CD8-positive, alpha-beta memory T cell (primary cell): ENCODE results near the gene GCNA. TPM values are rescaled to one million over a fixed set of nuclear protein-coding genes. Genes with fewer than 3 reads are reported as not detected.

Experiments used
- CTCF ChIA-PET: fragments of 350-600 bp; sonication (Branson Sonifier 250); formaldehyde crosslinking; loops from one replicate; lab custom pipeline; 2021; ENCODE audit warnings: antibody characterized with exemption; lab: Charles Lee
- POLR2A ChIA-PET: fragments of 350-600 bp; sonication (Branson Sonifier 250); formaldehyde crosslinking; loops from one replicate; lab custom pipeline; 2021; ENCODE audit warnings: antibody characterized with exemption; lab: Charles Lee
- DNase-seq, 5 donors: peaks; one replicate each; pipeline versions ENCODE4 v3.0.0 to v3.0.0-alpha.2; 2020 to 2022; ENCODE audit warnings: mixed read lengths in 1 of 5
- H3K27ac ChIP-seq: one replicate; pipeline ENCODE4 v1.7.0; 2013; ENCODE audit warnings: low read depth, mild to moderate bottlenecking, low read length, moderate library complexity
- H3K27me3 ChIP-seq: 2 replicates; pipeline ENCODE4 v1.7.0; 2013; ENCODE audit warnings: low read length, mild to moderate bottlenecking; ENCODE audit not compliant: insufficient read depth, poor library complexity, severe bottlenecking
- H3K36me3 ChIP-seq: 2 replicates; pipeline ENCODE4 v1.7.0; 2013; ENCODE audit warnings: mild to moderate bottlenecking, low read length, moderate library complexity; ENCODE audit not compliant: insufficient read depth
- H3K4me1 ChIP-seq: 2 replicates; pipeline ENCODE4 v1.7.0; 2013; ENCODE audit warnings: mild to moderate bottlenecking, low read length, moderate library complexity; ENCODE audit not compliant: insufficient read depth
- H3K4me3 ChIP-seq: 2 replicates; pipeline ENCODE4 v1.7.0; 2013; ENCODE audit warnings: mild to moderate bottlenecking, low read length
- H3K9me3 ChIP-seq: 2 replicates; pipeline ENCODE4 v1.7.0; 2013; ENCODE audit warnings: mild to moderate bottlenecking, low read length
- H3K27ac Mint-ChIP-seq, 8 donors: one replicate each; pipeline ENCODE4 v1.8.0; 2020 to 2021; ENCODE audit warnings: mixed read lengths in 8 of 8, mild to moderate bottlenecking in 6 of 8, inconsistent platforms in 3 of 8, moderate library complexity in 3 of 8
- H3K27me3 Mint-ChIP-seq, 2 donors: one replicate each; pipeline ENCODE4 v1.8.0; 2020 to 2021; ENCODE audit warnings: mixed read lengths in 2 of 2, mild to moderate bottlenecking in 1 of 2, moderate library complexity in 1 of 2
- H3K36me3 Mint-ChIP-seq, 3 donors: one replicate each; pipeline ENCODE4 v1.8.0; 2020 to 2021; ENCODE audit warnings: mixed read lengths in 3 of 3, inconsistent platforms in 1 of 3, mild to moderate bottlenecking in 1 of 3
- H3K4me1 Mint-ChIP-seq, 3 donors: one replicate each; pipeline ENCODE4 v1.8.0; 2020 to 2021; ENCODE audit warnings: mixed read lengths in 3 of 3, inconsistent platforms in 1 of 3, mild to moderate bottlenecking in 1 of 3
- H3K4me3 Mint-ChIP-seq, 7 donors: one replicate each; pipeline ENCODE4 v1.8.0; 2020 to 2021; ENCODE audit warnings: mixed read lengths in 7 of 7, mild to moderate bottlenecking in 6 of 7, moderate library complexity in 4 of 7, inconsistent platforms in 2 of 7
- H3K9me3 Mint-ChIP-seq, 5 donors: one replicate each; pipeline ENCODE4 v1.8.0; 2020 to 2022; ENCODE audit warnings: mixed read lengths in 5 of 5, mild to moderate bottlenecking in 3 of 5, moderate library complexity in 2 of 5, inconsistent platforms in 1 of 5
- polyA plus RNA-seq: library from polyadenylated mRNA; unstranded; fragments of 300-500 nt; fragmentation: Illumina TruSeq; gene quantifications from one replicate; pipeline ENCODE4 v1.2.3, GENCODE V29; 2021
- total RNA-seq, 2 experiments: library from RNA; stranded (reverse); gene quantifications; one replicate each; pipeline ENCODE4 v1.2.3, GENCODE V29; 2021

The GCNA gene, protein sequence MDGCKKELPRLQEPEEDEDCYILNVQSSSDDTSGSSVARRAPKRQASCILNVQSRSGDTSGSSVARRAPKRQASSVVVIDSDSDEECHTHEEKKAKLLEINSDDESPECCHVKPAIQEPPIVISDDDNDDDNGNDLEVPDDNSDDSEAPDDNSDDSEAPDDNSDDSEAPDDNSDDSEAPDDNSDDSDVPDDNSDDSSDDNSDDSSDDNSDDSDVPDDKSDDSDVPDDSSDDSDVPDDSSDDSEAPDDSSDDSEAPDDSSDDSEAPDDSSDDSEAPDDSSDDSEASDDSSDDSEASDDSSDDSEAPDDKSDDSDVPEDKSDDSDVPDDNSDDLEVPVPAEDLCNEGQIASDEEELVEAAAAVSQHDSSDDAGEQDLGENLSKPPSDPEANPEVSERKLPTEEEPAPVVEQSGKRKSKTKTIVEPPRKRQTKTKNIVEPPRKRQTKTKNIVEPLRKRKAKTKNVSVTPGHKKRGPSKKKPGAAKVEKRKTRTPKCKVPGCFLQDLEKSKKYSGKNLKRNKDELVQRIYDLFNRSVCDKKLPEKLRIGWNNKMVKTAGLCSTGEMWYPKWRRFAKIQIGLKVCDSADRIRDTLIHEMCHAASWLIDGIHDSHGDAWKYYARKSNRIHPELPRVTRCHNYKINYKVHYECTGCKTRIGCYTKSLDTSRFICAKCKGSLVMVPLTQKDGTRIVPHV
- total RNA-seq (1 to 10 TPM; 3.9 to 4.2 TPM), polyA plus RNA-seq (0.67 TPM)

DNA sequence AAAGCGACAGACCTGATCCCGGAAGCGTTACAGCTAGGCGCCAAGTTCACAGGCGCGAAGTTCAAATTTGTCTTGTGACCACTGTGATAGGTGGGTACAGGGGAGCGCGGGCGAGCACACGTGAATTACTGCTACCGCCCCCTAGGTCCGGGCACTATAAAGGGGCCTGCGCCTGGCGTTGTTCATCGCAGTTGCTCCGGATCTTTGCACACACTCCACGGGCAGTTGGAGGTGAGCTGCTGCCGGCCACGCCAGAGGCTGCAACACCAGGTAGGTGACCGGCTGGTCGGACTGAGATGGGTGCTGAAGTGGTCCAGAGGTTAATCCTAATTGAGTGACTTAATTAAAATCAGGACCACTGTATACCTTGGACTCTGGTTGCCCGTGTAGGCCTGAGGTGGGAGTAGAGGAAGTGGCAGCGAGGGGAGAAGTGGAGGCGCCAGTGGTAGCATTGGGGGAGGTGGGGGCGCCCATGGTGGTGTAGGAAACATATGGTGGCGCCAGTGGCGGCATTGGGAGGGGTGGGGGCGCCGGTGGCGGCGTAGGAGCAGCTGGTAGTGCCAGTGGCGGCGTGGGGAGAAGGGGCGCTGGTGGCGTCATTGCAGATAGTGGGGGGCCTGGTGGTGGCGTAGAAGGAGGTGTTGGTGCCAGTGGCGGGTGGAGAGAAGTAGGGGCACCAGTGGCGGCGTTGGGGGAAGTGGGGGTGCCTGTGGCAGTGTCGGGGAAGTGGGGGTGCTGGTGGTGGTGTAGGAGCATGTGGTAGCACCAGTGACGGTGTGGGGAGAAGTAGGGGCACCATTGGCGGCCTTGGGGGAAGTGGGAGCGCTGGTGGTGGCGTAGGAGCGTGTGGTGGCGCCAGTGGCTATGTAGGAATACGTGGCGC, at the start of gene GCNA:
TSS of gene GCNA (plus strand) at position 185 of the 883 bp plus-strand sequence. CDS start 2,385 bp downstream, outside the sequence.
- Mint-ChIP-seq H3K4me3 (no peak within 1 kb of the TSS), H3K9me3 (no peaks in the 10 kb centered on the region), H3K4me1 (peaks cover 3 to 19% (median 4%) of the 10 kb centered on the region in 3 donors), H3K27ac (peak within 1 kb of the TSS in 5 of 8 donors; percentile 17 to 66 (median 47)), H3K27me3 (peaks cover 0 to 2% of the 10 kb centered on the region in 2 donors), H3K36me3 (peaks cover 0 to 58% (median 2%) of the 10 kb centered on the region in 3 donors)
- no peak within 1 kb of the TSS for H3K27ac ChIP-seq
- peak in 1 of 5 donors; percentile 13 for DNase-seq
- peaks cover 14% of the 10 kb centered on the region for H3K36me3 ChIP-seq
- no peaks in the 10 kb centered on the region for H3K4me1 ChIP-seq
- no peaks in the 10 kb centered on the region for H3K27me3 ChIP-seq
- CTCF ChIA-PET, result no interaction called here
- no peak within 1 kb of the TSS for H3K4me3 ChIP-seq
- POLR2A ChIA-PET, result no interaction called here
- H3K9me3 ChIP-seq, result no peaks in the 10 kb centered on the region

DNA sequence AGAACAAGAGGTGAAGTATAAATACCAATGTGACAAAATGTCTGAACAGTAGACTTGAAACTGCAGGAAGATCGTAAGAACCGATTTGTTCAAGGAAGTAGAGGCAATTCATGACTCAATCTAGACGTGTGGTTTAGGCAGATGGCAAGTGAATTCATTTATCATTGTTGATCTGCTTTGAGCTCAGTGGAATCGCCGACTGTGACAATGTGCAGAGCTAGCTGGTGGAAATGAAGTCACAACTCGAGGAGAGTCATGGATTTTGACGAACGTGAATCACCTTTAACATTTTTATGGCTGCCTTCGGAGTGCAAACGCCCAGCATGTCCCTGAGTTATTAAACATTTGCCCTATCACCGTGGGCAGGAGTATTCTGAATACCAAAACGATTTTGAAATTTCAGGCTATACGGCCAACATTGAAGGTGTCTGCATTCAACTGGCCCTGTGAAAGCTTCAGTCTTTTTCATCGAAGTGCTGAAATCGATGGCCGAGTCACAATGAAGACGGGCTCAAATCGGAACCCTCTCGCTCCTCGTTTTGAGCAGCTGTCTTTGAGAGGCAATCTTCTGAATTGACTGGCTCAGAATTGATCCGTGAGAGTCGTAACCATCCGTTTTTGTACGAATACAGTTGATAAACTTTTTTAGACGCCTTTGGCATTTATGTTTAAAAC, 46.0 kb upstream of the GCNA start:
- H3K27me3 Mint-ChIP-seq, result peaks cover 0 to 14% of the 10 kb centered on the region in 2 donors
- DNase-seq, result peak; percentile 24 to 80 (median 75)
- Histone ChIP-seq H3K4me3 (peak overlapping the region; percentile 96), H3K9me3 (no peaks in the 10 kb centered on the region), H3K36me3 (no peaks in the 10 kb centered on the region), H3K27ac (peak overlapping the region; percentile 89), H3K4me1 (peaks cover 13% of the 10 kb centered on the region), H3K27me3 (no peaks in the 10 kb centered on the region)
- CTCF ChIA-PET, result interaction anchor here (1.2 to 2.2 kb wide), 3 partner anchors 39 to 120 kb away, joined by 3 to 8 read pairs (median 6); no protein-coding TSS in a partner anchor
- POLR2A ChIA-PET, result interaction anchor here (0.6 to 4.0 kb wide), 14 partner anchors 11 to 350 kb away, joined by 3 to 20 read pairs (median 3); partner anchors contain the start of genes CXCR3, NONO and TAF1
- H3K4me1 Mint-ChIP-seq, result peaks cover 18 to 31% (median 24%) of the 10 kb centered on the region in 3 donors
- H3K27ac Mint-ChIP-seq, result peak overlapping the region; percentile 94 to 98 (median 96)
- H3K4me3 Mint-ChIP-seq, result peak overlapping the region; percentile 94 to 100 (median 97)
- peaks cover 0 to 36% (median 0%) of the 10 kb centered on the region in 3 donors for H3K36me3 Mint-ChIP-seq
- peaks cover 0 to 4% (median 0%) of the 10 kb centered on the region in 5 donors for H3K9me3 Mint-ChIP-seq

GRCh38 chrX:71532753-71533425, 45.3 kb upstream of the GCNA start, which contains the start of gene OGT:
Gene OGT (plus strand): TSS chrX:71533104. CDS start chrX:71533300, 196 bp downstream.
- peaks cover 0 to 4% (median 0%) of the 10 kb centered on the region in 5 donors for H3K9me3 Mint-ChIP-seq
- H3K4me3 ChIP-seq, result peak within 1 kb of the TSS; percentile 96
- peaks cover 0 to 40% (median 0%) of the 10 kb centered on the region in 3 donors for H3K36me3 Mint-ChIP-seq
- H3K27ac Mint-ChIP-seq, result peak within 1 kb of the TSS; percentile 94 to 98 (median 96)
- H3K36me3 ChIP-seq, result peaks cover 4% of the 10 kb centered on the region
- H3K27me3 Mint-ChIP-seq, result peaks cover 0 to 14% of the 10 kb centered on the region in 2 donors
- peaks cover 19 to 34% (median 27%) of the 10 kb centered on the region in 3 donors for H3K4me1 Mint-ChIP-seq
- H3K4me3 Mint-ChIP-seq, result peak within 1 kb of the TSS; percentile 94 to 100 (median 97)
- ChIA-PET POLR2A (interaction anchor here (0.6 to 4.0 kb wide), 15 partner anchors 10 to 351 kb away, joined by 3 to 20 read pairs (median 4); partner anchors contain the start of genes CXCR3, NONO and TAF1), CTCF (interaction anchor here (1.2 to 1.9 kb wide), 4 partner anchors 39 to 421 kb away, joined by 3 to 6 read pairs (median 4); partner anchors contain the start of gene IL2RG)
- H3K27ac ChIP-seq, result peak within 1 kb of the TSS; percentile 89
- DNase-seq, result peak; percentile 84 to 97 (median 92)
- peaks cover 17% of the 10 kb centered on the region for H3K4me1 ChIP-seq
- no peaks in the 10 kb centered on the region for H3K27me3 ChIP-seq
- no peaks in the 10 kb centered on the region for H3K9me3 ChIP-seq

- Histone ChIP-seq H3K36me3 (peaks cover 4% of the 10 kb centered on the region), H3K9me3 (no peaks in the 10 kb centered on the region), H3K4me1 (peaks cover 21% of the 10 kb centered on the region), H3K27ac (peak overlapping the region; percentile 89), H3K4me3 (peak overlapping the region; percentile 96), H3K27me3 (no peaks in the 10 kb centered on the region)
- Mint-ChIP-seq H3K27ac (peak overlapping the region; percentile 94 to 97 (median 96)), H3K9me3 (peaks cover 0 to 4% (median 0%) of the 10 kb centered on the region in 5 donors), H3K4me3 (peak overlapping the region; percentile 94 to 100 (median 97)), H3K36me3 (peaks cover 0 to 45% (median 0%) of the 10 kb centered on the region in 3 donors), H3K27me3 (peaks cover 0 to 14% of the 10 kb centered on the region in 2 donors), H3K4me1 (peaks cover 21 to 36% (median 28%) of the 10 kb centered on the region in 3 donors)
- CTCF ChIA-PET, result interaction anchor here (1.5 to 1.9 kb wide), 4 partner anchors 18 to 422 kb away, joined by 3 to 6 read pairs (median 4); partner anchors contain the start of gene IL2RG
- POLR2A ChIA-PET, result interaction anchor here (0.5 to 4.0 kb wide), 14 partner anchors 10 to 351 kb away, joined by 3 to 20 read pairs (median 4); partner anchors contain the start of gene TAF1
- DNase-seq, result no peak
Measured at GRCh38 chrX:71533516-71533850, 44.8 kb upstream of the GCNA start.

GRCh38 chrX:71533851-71534561, 44.2 kb upstream of the GCNA start:
- H3K27ac Mint-ChIP-seq, result peak overlapping the region; percentile 94 to 97 (median 96)
- Histone ChIP-seq H3K4me3 (peak overlapping the region; percentile 96), H3K27me3 (no peaks in the 10 kb centered on the region), H3K36me3 (peaks cover 4% of the 10 kb centered on the region), H3K9me3 (no peaks in the 10 kb centered on the region), H3K4me1 (peaks cover 21% of the 10 kb centered on the region), H3K27ac (peak overlapping the region; percentile 89)
- CTCF ChIA-PET, result interaction anchor here (1.0 to 1.9 kb wide), 9 partner anchors 9 to 422 kb away, joined by 3 to 6 read pairs (median 3); partner anchors contain the start of gene IL2RG
- H3K36me3 Mint-ChIP-seq, result peaks cover 0 to 49% (median 0%) of the 10 kb centered on the region in 3 donors
- H3K4me1 Mint-ChIP-seq, result peaks cover 24 to 40% (median 30%) of the 10 kb centered on the region in 3 donors
- peaks cover 0 to 14% of the 10 kb centered on the region in 2 donors for H3K27me3 Mint-ChIP-seq
- H3K9me3 Mint-ChIP-seq, result peaks cover 0 to 4% (median 0%) of the 10 kb centered on the region in 5 donors
- DNase-seq, result peak; percentile 32 to 73 (median 60)
- peak overlapping the region; percentile 94 to 100 (median 97) for H3K4me3 Mint-ChIP-seq
- POLR2A ChIA-PET, result interaction anchor here (0.5 to 4.0 kb wide), 13 partner anchors 9 to 352 kb away, joined by 3 to 20 read pairs (median 4); partner anchors contain the start of genes CXCR3 and TAF1
